IMR-90 (cell line): ENCODE results near the gene BEAN1. TPM values are rescaled to one million over a fixed set of nuclear protein-coding genes. Genes with fewer than 3 reads are reported as not detected.
"Not testable (repeated sequence)": the region's sequence is repeated elsewhere in the genome, so short reads cannot be mapped to it uniquely, and the experiment has no call there.

Source experiments
- ATAC-seq: fragments of 200-7000 bp; cut with Tn5 transposase; 2 replicates; pipeline ENCODE4 v1.9.1; 2020; ENCODE audit warnings: low read depth, mild to moderate bottlenecking, moderate library complexity
- BruUV-seq: library from RNA; stranded (reverse); fragments of 400-500 nt; replicated peaks from 2 replicates; lab custom pipeline; 2021; lab: Mats Ljungman, UMichigan
- CTCF ChIA-PET: fragments of 300-600 bp; formaldehyde crosslinking; extraction: SDS; loops from one replicate; lab custom pipeline; 2021; ENCODE audit warnings: antibody characterized with exemption; lab: Yijun Ruan, JAX
- POLR2A ChIA-PET: fragments of 300-600 bp; sonication (Branson Sonifier 250); formaldehyde crosslinking; loops from one replicate; lab custom pipeline; 2022; ENCODE audit warnings: antibody characterized with exemption; ENCODE audit not compliant: unreplicated experiment; lab: Charles Lee
- DNase-seq: peaks from one replicate; pipeline ENCODE4 v3.0.0; 2013
- H2AFZ ChIP-seq: replicated peaks from 2 replicates; pipeline ENCODE3; 2013; ENCODE audit warnings: low read length, mild to moderate bottlenecking; ENCODE audit not compliant: poor library complexity
- H2AK5ac ChIP-seq: 2 replicates; pipeline ENCODE4 v1.6.1; 2013; ENCODE audit warnings: low read depth, low read length, inconsistent platforms
- H2AK9ac ChIP-seq: replicated peaks from 2 replicates; pipeline ENCODE3; 2013; ENCODE audit warnings: mild to moderate bottlenecking, low read depth, low read length, moderate library complexity; ENCODE audit not compliant: poor library complexity
- H2BK120ac ChIP-seq: 2 replicates; pipeline ENCODE4 v1.6.1; 2013; ENCODE audit warnings: low read depth, low read length, inconsistent platforms
- H2BK15ac ChIP-seq: 3 replicates; pipeline ENCODE4 v1.6.1; 2013; ENCODE audit warnings: low read depth, low read length, inconsistent platforms
- H2BK20ac ChIP-seq: 2 replicates; pipeline ENCODE4 v1.6.1; 2013; ENCODE audit warnings: low read depth, mild to moderate bottlenecking, inconsistent platforms, low read length, moderate library complexity
- H2BK5ac ChIP-seq: 2 replicates; pipeline ENCODE4 v1.6.1; 2013; ENCODE audit warnings: mild to moderate bottlenecking, low read depth, low read length, inconsistent platforms; ENCODE audit not compliant: poor library complexity, severe bottlenecking
- H3K14ac ChIP-seq: replicated peaks from 2 replicates; pipeline ENCODE4 v1.6.1; 2013; ENCODE audit warnings: low read depth, low read length, inconsistent platforms
- H3K18ac ChIP-seq: 2 replicates; pipeline ENCODE4 v1.6.1; 2013; ENCODE audit warnings: low read depth, low read length, control low read depth
- H3K23ac ChIP-seq: 2 replicates; pipeline ENCODE4 v1.6.1; 2013; ENCODE audit warnings: low read depth, low read length, inconsistent platforms
- H3K27ac ChIP-seq: 2 replicates; pipeline ENCODE4 v1.5.1; 2013; ENCODE audit warnings: mild to moderate bottlenecking, control low read depth, low read length; ENCODE audit not compliant: insufficient read depth
- H3K27me3 ChIP-seq: 2 replicates; pipeline ENCODE4 v1.6.1; 2013; ENCODE audit warnings: low read length; ENCODE audit not compliant: control insufficient read depth, insufficient read depth
- H3K36me3 ChIP-seq: 2 replicates; pipeline ENCODE4 v1.6.1; 2013; ENCODE audit warnings: low read length, mixed read lengths; ENCODE audit not compliant: control insufficient read depth, insufficient read depth
- H3K4ac ChIP-seq: 2 replicates; pipeline ENCODE4 v1.6.1; 2013; ENCODE audit warnings: low read depth, low read length, inconsistent platforms
- H3K4me1 ChIP-seq: 2 replicates; pipeline ENCODE4 v1.6.1; 2013; ENCODE audit warnings: low read length, mixed read lengths; ENCODE audit not compliant: control insufficient read depth, insufficient read depth
- H3K4me2 ChIP-seq: 2 replicates; pipeline ENCODE4 v1.6.1; 2013; ENCODE audit warnings: low read depth, mild to moderate bottlenecking, control low read depth, low read length, moderate library complexity
- H3K4me3 ChIP-seq: 2 replicates; pipeline ENCODE4 v1.5.1; 2013; ENCODE audit warnings: low read depth, mild to moderate bottlenecking, control low read depth, low read length, moderate library complexity; ENCODE audit not compliant: insufficient read depth
- H3K56ac ChIP-seq: 2 replicates; pipeline ENCODE4 v1.6.1; 2013; ENCODE audit warnings: low read length, inconsistent platforms; ENCODE audit not compliant: insufficient read depth; ENCODE audit errors: extremely low read depth
- H3K79me1 ChIP-seq, 2 experiments: 2 replicates each; pipeline ENCODE4 v1.6.1; 2013; ENCODE audit warnings: low read length in 2 of 2, inconsistent platforms in 1 of 2, low read depth in 1 of 2
- H3K9ac ChIP-seq: 2 replicates; pipeline ENCODE4 v1.6.1; 2013; ENCODE audit warnings: low read depth, low read length, control low read depth
- H3K9me1 ChIP-seq: 2 replicates; pipeline ENCODE4 v1.6.1; 2013; ENCODE audit warnings: low read length, inconsistent platforms; ENCODE audit not compliant: insufficient read depth
- H3K9me3 ChIP-seq: 2 replicates; pipeline ENCODE4 v1.6.1; 2013; ENCODE audit warnings: low read length; ENCODE audit not compliant: control insufficient read depth, insufficient read depth
- H4K20me1 ChIP-seq: 2 replicates; pipeline ENCODE4 v1.6.1; 2013; ENCODE audit warnings: low read length, inconsistent platforms; ENCODE audit not compliant: insufficient read depth
- H4K5ac ChIP-seq: 2 replicates; pipeline ENCODE4 v1.6.1; 2013; ENCODE audit warnings: mild to moderate bottlenecking, low read depth, low read length, control low read depth
- H4K8ac ChIP-seq, 2 experiments: 2 replicates each; pipeline ENCODE4 v1.6.1; 2013; ENCODE audit warnings: low read depth in 2 of 2, low read length in 2 of 2, control low read depth in 1 of 2, inconsistent platforms in 1 of 2
- H4K91ac ChIP-seq: 2 replicates; pipeline ENCODE4 v1.6.1; 2013; ENCODE audit warnings: low read depth, low read length, inconsistent platforms; ENCODE audit not compliant: insufficient read depth
- POLR2A ChIP-seq: IDR thresholded peaks from 2 replicates; pipeline ENCODE4 v1.6.1; 2012; ENCODE audit warnings: mild to moderate bottlenecking, low read depth, low read length
- WGBS, 2 experiments: methylation state at CpG; one replicate each; pipeline versions ENCODE4 v1.1.5 to v1.1.7; 2013; ENCODE audit warnings: missing lambda C conversion rate in 2 of 2; ENCODE audit not compliant: insufficient read length in 1 of 2; ENCODE audit errors: extremely low coverage in 2 of 2; 5-methylcytosine and 5-hydroxymethylcytosine counted together
- dilution Hi-C: fragments of 300-500 bp; cut with HindIII; formaldehyde crosslinking; loops from one replicate; pipeline ENCODE4 v1.14.3; 2018; ENCODE audit warnings: low sequenced_read_pairs; ENCODE audit not compliant: unreplicated experiment
- in situ Hi-C: fragments of 300-500 bp; cut with MboI; formaldehyde crosslinking; loops from 3 replicates; pipeline ENCODE4 v1.14.3; 2019; ENCODE audit warnings: low sequenced_read_pairs, inconsistent platforms, mixed read lengths
- intact Hi-C: fragments of 100-400 bp; cut with micrococcal nuclease; formaldehyde crosslinking; loops from 2 replicates; pipeline ENCODE4 v1.10.0; 2022
- polyA plus RNA-seq, 3 experiments: library from polyadenylated mRNA; depleted of rRNA; stranded (reverse); fragments of >200 nt; gene quantifications; 2 replicates each; pipeline ENCODE4 v1.2.3, GENCODE V29; 2012; ENCODE audit warnings: low replicate concordance in 1 of 3
- total RNA-seq: library from RNA; depleted of rRNA; stranded (reverse); fragments of >200 nt; gene quantifications from 2 replicates; pipeline ENCODE4 v1.2.3, GENCODE V29; 2012

Gene BEAN1
- total and polyA plus RNA-seq, 2 of the 4 experiments (the other 2 are of a cell fraction): not detected

- TF ChIP-seq POLR2A: no peak
These were observed 86.1 kb downstream of the BEAN1 start (continued) for GRCh38 chr16:66513111-66513723.

GRCh38 chr16:66514391-66514790 is 87.3 kb downstream of the BEAN1 start:
- H4K5ac ChIP-seq, H3K27me3 ChIP-seq, H3K56ac ChIP-seq, H2BK15ac ChIP-seq, H3K9me3 ChIP-seq, H3K14ac ChIP-seq, H2AK9ac ChIP-seq, H2AK5ac ChIP-seq, H3K36me3 ChIP-seq, H4K8ac ChIP-seq, H3K4ac ChIP-seq, H2BK5ac ChIP-seq, H3K18ac ChIP-seq, CTCF ChIA-PET, H3K23ac ChIP-seq, H2AFZ ChIP-seq, POLR2A ChIA-PET, intact Hi-C loops, H3K4me2 ChIP-seq, H2BK120ac ChIP-seq, H3K9ac ChIP-seq, DNase-seq, dilution Hi-C loops, ATAC-seq, H4K91ac ChIP-seq, H3K27ac ChIP-seq, H2BK20ac ChIP-seq, BruUV-seq, H3K4me3 ChIP-seq, H4K20me1 ChIP-seq, in situ Hi-C loops: not testable (repeated sequence)
- Histone ChIP-seq H3K4me1 (peaks cover 35% of the 10 kb centered on the region), H3K79me1 (peaks cover 0 to 33% of the 10 kb centered on the region in 2 experiments; a peak in 3 of 4 replicates), H3K9me1 (peaks cover 47% of the 10 kb centered on the region)
- whole genome bisulfite sequencing, 2 experiments: no CpG with 5 or more reads among the region's 17 CpGs

DNA sequence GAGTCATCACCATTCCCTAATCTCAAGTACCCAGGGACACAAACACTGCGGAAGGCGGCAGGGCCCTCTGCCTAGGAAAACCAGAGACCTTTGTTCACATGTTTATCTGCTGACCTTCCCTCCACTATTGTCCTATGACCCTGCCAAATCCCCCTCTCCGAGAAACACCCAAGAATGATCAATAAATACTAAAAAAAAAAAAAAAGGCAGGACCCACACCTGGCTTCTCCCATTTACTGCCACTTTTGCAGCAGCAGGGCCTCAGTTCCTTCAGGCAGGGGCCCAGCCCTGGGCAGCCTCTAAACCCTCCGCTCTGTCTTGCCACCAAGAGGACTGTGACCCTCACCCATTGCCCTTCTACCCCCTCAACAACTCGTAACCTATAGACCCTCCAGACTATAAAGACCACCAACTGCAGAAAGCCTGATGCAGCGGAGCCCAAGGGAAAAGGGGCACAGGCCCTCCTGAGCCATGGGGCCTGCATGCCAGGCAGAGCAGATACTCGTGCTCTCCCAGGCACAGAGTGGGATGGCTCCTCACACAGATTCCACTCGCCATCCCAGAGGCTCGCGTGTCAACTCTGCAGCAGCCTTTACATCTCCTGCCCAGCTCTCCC is 88.0 kb downstream of the BEAN1 start:
- H3K36me3 ChIP-seq, H4K8ac ChIP-seq, dilution Hi-C loops, DNase-seq, H3K56ac ChIP-seq, H3K18ac ChIP-seq, H3K9ac ChIP-seq, intact Hi-C loops, H3K4me3 ChIP-seq, H4K20me1 ChIP-seq, H3K4me2 ChIP-seq, in situ Hi-C loops, H4K5ac ChIP-seq, H3K27ac ChIP-seq, H3K27me3 ChIP-seq, H3K23ac ChIP-seq, ATAC-seq, H2BK5ac ChIP-seq, H3K9me3 ChIP-seq, BruUV-seq: not testable (repeated sequence)
- Histone ChIP-seq H4K91ac (peak overlapping the region; percentile 94; the same call in 1 of the 2 replicates), H2AK9ac (peak overlapping the region; percentile 15), H3K4me1 (peaks cover 35% of the 10 kb centered on the region), H3K4ac (peak overlapping the region; percentile 95), H2AK5ac (peak overlapping the region; percentile 98), H2BK120ac (peak overlapping the region; percentile 97), H3K14ac (peak overlapping the region; percentile 58; the same call in 1 of the 2 replicates), H3K79me1 (peaks cover 0 to 40% of the 10 kb centered on the region in 2 experiments; a peak in 3 of 4 replicates), H3K9me1 (peaks cover 47% of the 10 kb centered on the region), H2AFZ (peak overlapping the region; percentile 34), H2BK20ac (peak overlapping the region; percentile 89; the same call in 1 of the 2 replicates), H2BK15ac (peak overlapping the region; percentile 68; the same call in 2 of the 3 replicates)
- 100% methylated on average over 1 of the region's 10 CpGs; no CpG with 5 or more reads in 1 of the 2 experiments for WGBS, 2 experiments
- ChIA-PET CTCF (interaction anchor here (0.6 to 1.5 kb wide), 8 partner anchors 27 to 158 kb away, joined by 3 to 5 read pairs (median 4); no protein-coding TSS in a partner anchor), POLR2A (interaction anchor here (0.5 kb wide), 1 partner anchor 27 kb away, joined by 5 read pairs; no protein-coding TSS in a partner anchor)
